HL-60 (cell line): ENCODE results near the gene DPPA4.

Experiments
- POLR2AphosphoS5 ChIP-seq: IDR thresholded peaks from 2 replicates; pipeline ENCODE4 v1.6.1; 2012; ENCODE audit warnings: low read depth
- TF ChIP-seq, protein P1 (sequence below): IDR thresholded peaks from one replicate; pipeline ENCODE4 v1.5.1; 2011; ENCODE audit warnings: low read length, control low read depth, inconsistent platforms; ENCODE audit not compliant: insufficient read depth
- TF ChIP-seq, protein P2 (sequence below): IDR thresholded peaks from 2 replicates; pipeline ENCODE4 v1.6.1; 2012; ENCODE audit warnings: low read depth; ENCODE audit not compliant: insufficient replicate concordance

DNA sequence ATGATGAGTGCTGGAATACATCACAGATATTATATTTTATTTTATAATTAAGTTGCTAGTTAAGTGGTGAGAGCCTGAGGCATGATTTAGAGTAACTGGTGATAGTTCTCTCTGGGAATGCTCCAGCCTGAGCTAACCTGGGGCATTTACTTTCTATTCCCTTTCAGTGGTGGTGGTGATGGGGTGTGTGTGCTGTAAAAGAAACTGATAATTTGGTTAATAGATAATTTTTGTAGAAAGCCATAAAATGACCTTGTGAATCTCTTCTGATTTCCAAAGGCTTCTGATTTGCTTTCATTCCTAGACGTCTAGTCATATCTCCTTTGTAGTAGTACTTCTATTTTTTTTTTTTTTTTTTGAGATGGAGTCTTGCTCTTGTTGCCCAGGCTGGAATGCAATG, 46.8 kb upstream of the DPPA4 start:
- TF ChIP-seq, protein P1, sequence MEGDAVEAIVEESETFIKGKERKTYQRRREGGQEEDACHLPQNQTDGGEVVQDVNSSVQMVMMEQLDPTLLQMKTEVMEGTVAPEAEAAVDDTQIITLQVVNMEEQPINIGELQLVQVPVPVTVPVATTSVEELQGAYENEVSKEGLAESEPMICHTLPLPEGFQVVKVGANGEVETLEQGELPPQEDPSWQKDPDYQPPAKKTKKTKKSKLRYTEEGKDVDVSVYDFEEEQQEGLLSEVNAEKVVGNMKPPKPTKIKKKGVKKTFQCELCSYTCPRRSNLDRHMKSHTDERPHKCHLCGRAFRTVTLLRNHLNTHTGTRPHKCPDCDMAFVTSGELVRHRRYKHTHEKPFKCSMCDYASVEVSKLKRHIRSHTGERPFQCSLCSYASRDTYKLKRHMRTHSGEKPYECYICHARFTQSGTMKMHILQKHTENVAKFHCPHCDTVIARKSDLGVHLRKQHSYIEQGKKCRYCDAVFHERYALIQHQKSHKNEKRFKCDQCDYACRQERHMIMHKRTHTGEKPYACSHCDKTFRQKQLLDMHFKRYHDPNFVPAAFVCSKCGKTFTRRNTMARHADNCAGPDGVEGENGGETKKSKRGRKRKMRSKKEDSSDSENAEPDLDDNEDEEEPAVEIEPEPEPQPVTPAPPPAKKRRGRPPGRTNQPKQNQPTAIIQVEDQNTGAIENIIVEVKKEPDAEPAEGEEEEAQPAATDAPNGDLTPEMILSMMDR, result no peak
- TF ChIP-seq, protein P2, sequence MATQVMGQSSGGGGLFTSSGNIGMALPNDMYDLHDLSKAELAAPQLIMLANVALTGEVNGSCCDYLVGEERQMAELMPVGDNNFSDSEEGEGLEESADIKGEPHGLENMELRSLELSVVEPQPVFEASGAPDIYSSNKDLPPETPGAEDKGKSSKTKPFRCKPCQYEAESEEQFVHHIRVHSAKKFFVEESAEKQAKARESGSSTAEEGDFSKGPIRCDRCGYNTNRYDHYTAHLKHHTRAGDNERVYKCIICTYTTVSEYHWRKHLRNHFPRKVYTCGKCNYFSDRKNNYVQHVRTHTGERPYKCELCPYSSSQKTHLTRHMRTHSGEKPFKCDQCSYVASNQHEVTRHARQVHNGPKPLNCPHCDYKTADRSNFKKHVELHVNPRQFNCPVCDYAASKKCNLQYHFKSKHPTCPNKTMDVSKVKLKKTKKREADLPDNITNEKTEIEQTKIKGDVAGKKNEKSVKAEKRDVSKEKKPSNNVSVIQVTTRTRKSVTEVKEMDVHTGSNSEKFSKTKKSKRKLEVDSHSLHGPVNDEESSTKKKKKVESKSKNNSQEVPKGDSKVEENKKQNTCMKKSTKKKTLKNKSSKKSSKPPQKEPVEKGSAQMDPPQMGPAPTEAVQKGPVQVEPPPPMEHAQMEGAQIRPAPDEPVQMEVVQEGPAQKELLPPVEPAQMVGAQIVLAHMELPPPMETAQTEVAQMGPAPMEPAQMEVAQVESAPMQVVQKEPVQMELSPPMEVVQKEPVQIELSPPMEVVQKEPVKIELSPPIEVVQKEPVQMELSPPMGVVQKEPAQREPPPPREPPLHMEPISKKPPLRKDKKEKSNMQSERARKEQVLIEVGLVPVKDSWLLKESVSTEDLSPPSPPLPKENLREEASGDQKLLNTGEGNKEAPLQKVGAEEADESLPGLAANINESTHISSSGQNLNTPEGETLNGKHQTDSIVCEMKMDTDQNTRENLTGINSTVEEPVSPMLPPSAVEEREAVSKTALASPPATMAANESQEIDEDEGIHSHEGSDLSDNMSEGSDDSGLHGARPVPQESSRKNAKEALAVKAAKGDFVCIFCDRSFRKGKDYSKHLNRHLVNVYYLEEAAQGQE, result no peak
- no peak for TF ChIP-seq POLR2AphosphoS5
